ENCODE results near the gene KLHL30. TPM values are rescaled to one million over a fixed set of nuclear protein-coding genes. Genes with fewer than 3 reads are reported as not detected.

The KLHL30 gene
- total RNA-seq, 2 donors from 2014 or later = not detected

GRCh38 chr2:238100049-238100820 lies 38.2 kb upstream of the KLHL30 start, which contains the start of gene ESPNL:
Gene ESPNL, plus strand, starts transcription at chr2:238100340. Its CDS starts 80 bp downstream, at chr2:238100420.
- Mint-ChIP-seq H3K27ac (peak within 1 kb of the TSS in 1 of 2 donors; percentile 30), H3K36me3 (peaks cover 5 to 7% of the 10 kb centered on the region in 2 donors), H3K9me3 (no peaks in the 10 kb centered on the region)
- no peak for ATAC-seq
- peak in 1 of 2 donors; percentile 52 for DNase-seq (ENCODE audit: low spot score in 2 of 2)

- H3K36me3 Mint-ChIP-seq = peaks cover 5 to 7% of the 10 kb centered on the region in 2 donors
- peak overlapping the region in 1 of 2 donors; percentile 30 for H3K27ac Mint-ChIP-seq
- DNase-seq (ENCODE audit: low spot score in 2 of 2) (peak in 1 of 2 donors; percentile 52), ATAC-seq (no peak)
- H3K9me3 Mint-ChIP-seq = no peaks in the 10 kb centered on the region
Observed at GRCh38 chr2:238100821-238101771, 37.4 kb upstream of the KLHL30 start.

- Mint-ChIP-seq H3K9me3 (no peaks in the 10 kb centered on the region), H3K36me3 (peaks cover 5 to 7% of the 10 kb centered on the region in 2 donors), H3K27ac (peak overlapping the region in 1 of 2 donors; percentile 30)
- ATAC-seq (no peak), DNase-seq (ENCODE audit: low spot score in 2 of 2) (peak in 1 of 2 donors; percentile 54)
Observed at GRCh38 chr2:238101891-238102841, 36.3 kb upstream of the KLHL30 start.

- ATAC-seq (no peak), DNase-seq (ENCODE audit: low spot score in 2 of 2) (peak in 1 of 2 donors; percentile 39)
- Mint-ChIP-seq H3K27ac (peak overlapping the region in 1 of 2 donors; percentile 55), H3K36me3 (peaks cover 1 to 2% of the 10 kb centered on the region in 2 donors), H3K9me3 (no peaks in the 10 kb centered on the region)
Observed at GRCh38 chr2:238102865-238103264, 35.6 kb upstream of the KLHL30 start.

GRCh38 chr2:238103465-238104225 lies 34.8 kb upstream of the KLHL30 start:
- H3K9me3 Mint-ChIP-seq = no peaks in the 10 kb centered on the region
- H3K36me3 Mint-ChIP-seq = no peaks in the 10 kb centered on the region
- DNase-seq (ENCODE audit: low spot score in 2 of 2) = peak in 1 of 2 donors; percentile 52
- peak overlapping the region; percentile 55 to 68 for H3K27ac Mint-ChIP-seq
- ATAC-seq = no peak

GRCh38 chr2:238104226-238104690 lies 34.2 kb upstream of the KLHL30 start:
- no peaks in the 10 kb centered on the region for H3K9me3 Mint-ChIP-seq
- ATAC-seq (no peak), DNase-seq (ENCODE audit: low spot score in 2 of 2) (no peak)
- peak overlapping the region in 1 of 2 donors; percentile 68 for H3K27ac Mint-ChIP-seq
- no peaks in the 10 kb centered on the region for H3K36me3 Mint-ChIP-seq

GRCh38 chr2:238104691-238105371 lies 33.6 kb upstream of the KLHL30 start:
- Mint-ChIP-seq H3K27ac (no peak overlapping the region), H3K36me3 (no peaks in the 10 kb centered on the region), H3K9me3 (no peaks in the 10 kb centered on the region)
- DNase-seq (ENCODE audit: low spot score in 2 of 2) = peak in 1 of 2 donors; percentile 55
- no peak for ATAC-seq

- no peak overlapping the region for H3K27ac Mint-ChIP-seq
- H3K9me3 Mint-ChIP-seq = no peaks in the 10 kb centered on the region
- ATAC-seq (no peak), DNase-seq (ENCODE audit: low spot score in 2 of 2) (peak in 1 of 2 donors; percentile 52)
- no peaks in the 10 kb centered on the region for H3K36me3 Mint-ChIP-seq
Observed at GRCh38 chr2:238105506-238106338, 32.7 kb upstream of the KLHL30 start.

- ATAC-seq = no peak
- DNase-seq (ENCODE audit: low spot score in 2 of 2) = peak in 1 of 2 donors; percentile 48
- Mint-ChIP-seq H3K9me3 (peaks cover 0 to 2% of the 10 kb centered on the region in 2 donors), H3K36me3 (no peaks in the 10 kb centered on the region), H3K27ac (peak overlapping the region in 1 of 2 donors; percentile 72)
Observed at GRCh38 chr2:238106339-238106697, 32.1 kb upstream of the KLHL30 start.

GRCh38 chr2:238106698-238107524 lies 31.6 kb upstream of the KLHL30 start:
- Mint-ChIP-seq H3K9me3 (peaks cover 0 to 6% of the 10 kb centered on the region in 2 donors), H3K27ac (peak overlapping the region in 1 of 2 donors; percentile 72), H3K36me3 (no peaks in the 10 kb centered on the region)
- ATAC-seq (no peak), DNase-seq (ENCODE audit: low spot score in 2 of 2) (peak in 1 of 2 donors; percentile 52)

- ATAC-seq = no peak
- no peak overlapping the region for H3K27ac Mint-ChIP-seq
- peaks cover 1 to 12% of the 10 kb centered on the region in 2 donors for H3K9me3 Mint-ChIP-seq
- DNase-seq (ENCODE audit: low spot score in 2 of 2) = peak in 1 of 2 donors; percentile 44
- H3K36me3 Mint-ChIP-seq = peaks cover 3 to 6% of the 10 kb centered on the region in 2 donors
Observed at GRCh38 chr2:238107525-238108422, 30.7 kb upstream of the KLHL30 start.

- Mint-ChIP-seq H3K9me3 (peaks cover 4 to 20% of the 10 kb centered on the region in 2 donors), H3K27ac (no peak overlapping the region), H3K36me3 (peaks cover 12 to 15% of the 10 kb centered on the region in 2 donors)
- DNase-seq (ENCODE audit: low spot score in 2 of 2) (peak in 1 of 2 donors; percentile 44), ATAC-seq (peak; percentile 34 to 44)
Observed at GRCh38 chr2:238108423-238109183, 29.9 kb upstream of the KLHL30 start.

All from activated naive CD4-positive, alpha-beta T cell treated with anti-CD3 and anti-CD28 coated beads, Interleukin-2, amount 50 U/mL, for 72 hours (primary cell).